Psoas muscle (tissue), 8 donors: ENCODE results near the gene PAK5. TPM values are rescaled to one million over a fixed set of nuclear protein-coding genes. Genes with fewer than 3 reads are reported as not detected.

Experiments
- ATAC-seq, 4 donors: fragments of 200-7000 bp; cut with Tn5 transposase; one replicate each; pipeline ENCODE4 v1.9.1; 2020; ENCODE audit warnings: moderate library complexity in 3 of 4, mild to moderate bottlenecking in 2 of 4
- DNase-seq, 2 donors: peaks; one replicate each; pipeline ENCODE4 v3.0.0-alpha.2; 2020
- H3K27ac ChIP-seq: fragments of 200-600 bp; one replicate; pipeline ENCODE4 v1.8.0; 2022
- H3K27me3 ChIP-seq, 3 donors: fragments of 200-600 bp in 1 of 3; one replicate each; pipeline versions ENCODE4 v1.6.1 to v1.8.0; 2013 to 2022; ENCODE audit warnings: low read length in 2 of 3, mild to moderate bottlenecking in 2 of 3, moderate library complexity in 1 of 3; ENCODE audit not compliant: insufficient read depth in 3 of 3
- H3K36me3 ChIP-seq, 2 donors: fragments of 200-600 bp in 1 of 2; one replicate each; pipeline versions ENCODE4 v1.6.1 to v1.8.0; 2013 to 2022; ENCODE audit warnings: low read depth in 1 of 2, mild to moderate bottlenecking in 1 of 2, moderate library complexity in 1 of 2; ENCODE audit not compliant: insufficient read depth in 1 of 2
- H3K4me1 ChIP-seq: fragments of 200-600 bp; one replicate; pipeline ENCODE4 v1.8.0; 2022
- H3K4me3 ChIP-seq: fragments of 200-600 bp; one replicate; pipeline ENCODE4 v1.8.0; 2022; ENCODE audit warnings: mild to moderate bottlenecking
- H3K9me3 ChIP-seq: fragments of 200-600 bp; one replicate; pipeline ENCODE4 v1.8.0; 2022
- WGBS, 3 donors: extraction: QIAGEN DNeasy Blood & Tissue Kit; methylation state at CpG; one replicate each; pipeline versions ENCODE4 v1.1.6 to v1.1.7; 2013; 5-methylcytosine and 5-hydroxymethylcytosine counted together
- intact Hi-C, 2 donors: fragments of 100-400 bp; cut with DNase I; formaldehyde crosslinking; loops; one replicate each; pipeline versions ENCODE4 v1.11.0 to v1.14.2; 2022
- polyA plus RNA-seq, 3 donors: library from polyadenylated mRNA; stranded (reverse); fragments of 200-250 nt; gene quantifications; one replicate each; pipeline ENCODE4 v1.2.3, GENCODE V29; 2013
- total RNA-seq, 4 donors: library from RNA; stranded (reverse); fragmentation: NEBNext Ultra II Directional in 2 of 4; extraction: Animal tissue kit (Norgen Biotek cat#: 25700) in 2 of 4; gene quantifications; one replicate each; pipeline versions ENCODE4 v1.2.1 to v1.2.4, GENCODE V29; 2021 to 2023
- TF ChIP-seq, protein P1 (sequence below): fragments of 200-600 bp; IDR thresholded peaks from one replicate; pipeline ENCODE4 v1.8.0; 2022; ENCODE audit warnings: antibody characterized with exemption
- donor health status: healthy with polysubstance abuse.
- donor health status: DM: no; HTN: no; CAD: no; lungs with moderate emphysema.
- donor health status: Bipolar disorder and iron deficiency.
- donor health status: healthy.
- donor health status: DM: yes; HTN: yes; CAD: no.
- donor health status: DM: no; HTN: no; CAD: no.
- donor health status: DM: no; HTN: no; CAD: no.
- donor health status: DM: yes; HTN: yes; CAD: no.

Gene PAK5
- total and polyA plus RNA-seq, 7 donors: 0.01 TPM; not detected in 6

DNA sequence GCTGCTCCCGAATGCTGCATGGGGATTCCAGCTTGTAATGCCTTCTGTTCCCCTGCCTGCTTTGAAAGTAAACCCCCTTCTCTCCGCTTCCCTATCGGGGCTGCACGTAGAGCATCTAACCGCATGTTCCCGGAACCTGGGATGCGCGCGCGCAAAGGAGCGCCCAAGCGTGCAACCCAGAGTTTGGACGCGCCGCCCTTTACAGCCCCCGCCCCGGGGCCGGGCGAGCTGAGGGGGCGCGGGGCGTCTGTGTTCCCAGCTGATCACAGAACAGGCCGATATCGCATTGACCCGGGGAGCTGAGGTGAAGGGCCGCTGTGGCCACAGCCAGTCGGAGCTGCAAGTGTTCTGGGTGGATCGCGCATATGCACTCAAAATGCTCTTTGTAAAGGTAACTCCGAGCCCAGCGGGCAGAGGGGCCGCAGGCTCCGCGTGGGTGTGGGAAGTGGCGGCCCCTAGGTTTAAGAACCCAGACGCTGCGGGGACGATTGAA is 323.1 kb downstream of the PAK5 start:
- Histone ChIP-seq H3K4me3 (peak overlapping the region; percentile 22), H3K27ac (no peak overlapping the region), H3K27me3 (peaks cover 9 to 68% (median 17%) of the 10 kb centered on the region in 3 donors), H3K4me1 (no peaks in the 10 kb centered on the region), H3K9me3 (no peaks in the 10 kb centered on the region), H3K36me3 (no peaks in the 10 kb centered on the region)
- intact Hi-C loops: no loop called here
- no peak for ATAC-seq
- TF ChIP-seq, protein P1, sequence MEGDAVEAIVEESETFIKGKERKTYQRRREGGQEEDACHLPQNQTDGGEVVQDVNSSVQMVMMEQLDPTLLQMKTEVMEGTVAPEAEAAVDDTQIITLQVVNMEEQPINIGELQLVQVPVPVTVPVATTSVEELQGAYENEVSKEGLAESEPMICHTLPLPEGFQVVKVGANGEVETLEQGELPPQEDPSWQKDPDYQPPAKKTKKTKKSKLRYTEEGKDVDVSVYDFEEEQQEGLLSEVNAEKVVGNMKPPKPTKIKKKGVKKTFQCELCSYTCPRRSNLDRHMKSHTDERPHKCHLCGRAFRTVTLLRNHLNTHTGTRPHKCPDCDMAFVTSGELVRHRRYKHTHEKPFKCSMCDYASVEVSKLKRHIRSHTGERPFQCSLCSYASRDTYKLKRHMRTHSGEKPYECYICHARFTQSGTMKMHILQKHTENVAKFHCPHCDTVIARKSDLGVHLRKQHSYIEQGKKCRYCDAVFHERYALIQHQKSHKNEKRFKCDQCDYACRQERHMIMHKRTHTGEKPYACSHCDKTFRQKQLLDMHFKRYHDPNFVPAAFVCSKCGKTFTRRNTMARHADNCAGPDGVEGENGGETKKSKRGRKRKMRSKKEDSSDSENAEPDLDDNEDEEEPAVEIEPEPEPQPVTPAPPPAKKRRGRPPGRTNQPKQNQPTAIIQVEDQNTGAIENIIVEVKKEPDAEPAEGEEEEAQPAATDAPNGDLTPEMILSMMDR: no peak
- DNase-seq: no peak
- 2 to 3% (median 2%) methylated on average over 38 of the region's 38 CpGs for WGBS, 3 donors

DNA sequence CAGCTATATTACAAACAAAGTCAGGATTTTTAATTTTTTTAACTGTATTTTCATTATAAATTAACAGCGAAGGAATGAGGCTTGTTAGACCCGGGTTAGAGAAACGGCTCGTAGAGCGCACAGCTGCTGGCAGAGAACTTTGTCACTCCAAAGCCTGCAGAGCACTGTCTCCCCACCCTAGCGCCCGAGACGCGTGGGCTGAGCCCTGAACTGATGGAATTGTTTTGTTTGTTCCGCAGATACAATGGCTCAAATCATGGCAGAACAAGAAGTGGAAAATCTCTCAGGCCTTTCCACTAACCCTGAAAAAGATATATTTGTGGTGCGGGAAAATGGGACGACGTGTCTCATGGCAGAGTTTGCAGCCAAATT is 323.7 kb downstream of the PAK5 start:
- Histone ChIP-seq H3K4me1 (no peaks in the 10 kb centered on the region), H3K27ac (no peak overlapping the region), H3K9me3 (no peaks in the 10 kb centered on the region), H3K36me3 (no peaks in the 10 kb centered on the region), H3K27me3 (peaks cover 13 to 69% (median 16%) of the 10 kb centered on the region in 3 donors), H3K4me3 (no peak overlapping the region)
- intact Hi-C loops: no loop called here
- ATAC-seq (no peak), DNase-seq (no peak)
- 2% methylated on average over 13 of the region's 13 CpGs for WGBS, 3 donors
- TF ChIP-seq, protein P1: no peak

DNA sequence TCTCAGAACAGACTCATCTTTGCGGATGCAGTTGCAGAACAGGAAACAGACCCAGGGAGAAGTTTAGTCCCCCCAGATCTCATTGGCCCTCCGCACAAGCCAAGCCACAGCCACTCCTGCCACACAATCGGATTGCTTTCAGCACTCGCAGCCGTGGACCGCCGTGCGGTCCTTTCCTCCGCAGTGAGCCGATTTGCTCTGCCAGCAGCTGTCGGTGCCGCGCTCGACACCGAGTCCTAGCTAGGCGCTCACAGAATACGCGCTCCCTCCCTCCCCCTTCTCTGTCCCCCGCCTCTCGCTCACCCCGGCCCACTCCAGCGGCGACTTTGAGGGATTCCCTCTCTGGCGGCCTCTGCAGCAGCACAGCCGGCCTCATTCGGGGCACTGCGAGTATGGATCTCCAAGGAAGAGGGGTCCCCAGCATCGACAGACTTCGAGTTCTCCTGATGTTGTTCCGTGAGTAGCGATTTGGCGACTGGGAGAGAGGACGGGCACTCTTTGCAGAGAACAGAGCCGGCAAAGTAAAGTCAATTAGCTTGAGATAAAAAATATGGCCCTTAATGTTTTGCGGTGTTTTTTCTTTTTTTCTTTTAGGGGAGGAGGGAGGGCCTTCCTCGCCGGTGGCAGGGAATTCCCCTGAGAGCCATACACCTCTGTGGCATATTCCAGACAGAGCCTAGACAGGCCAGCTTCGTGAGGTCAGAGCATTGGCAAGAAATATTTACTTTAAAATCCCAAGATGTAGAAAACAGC is 324.2 kb downstream of the PAK5 start, which contains the start of gene LAMP5:
TSS of gene LAMP5 (plus strand) at position 130 of the 753 bp plus-strand sequence. CDS start at position 393, 263 bp downstream.
- Histone ChIP-seq H3K27ac (no peak within 1 kb of the TSS), H3K9me3 (no peaks in the 10 kb centered on the region), H3K4me3 (peak within 1 kb of the TSS; percentile 30), H3K36me3 (no peaks in the 10 kb centered on the region), H3K27me3 (peaks cover 13 to 69% (median 16%) of the 10 kb centered on the region in 3 donors), H3K4me1 (no peaks in the 10 kb centered on the region)
- 0 to 1% (median 0%) methylated on average over 38 of the region's 38 CpGs for WGBS, 3 donors
- intact Hi-C loops: no loop called here
- ATAC-seq: peak in 1 of 4 donors; percentile 51
- no peak for DNase-seq
- TF ChIP-seq, protein P1: no peak

DNA sequence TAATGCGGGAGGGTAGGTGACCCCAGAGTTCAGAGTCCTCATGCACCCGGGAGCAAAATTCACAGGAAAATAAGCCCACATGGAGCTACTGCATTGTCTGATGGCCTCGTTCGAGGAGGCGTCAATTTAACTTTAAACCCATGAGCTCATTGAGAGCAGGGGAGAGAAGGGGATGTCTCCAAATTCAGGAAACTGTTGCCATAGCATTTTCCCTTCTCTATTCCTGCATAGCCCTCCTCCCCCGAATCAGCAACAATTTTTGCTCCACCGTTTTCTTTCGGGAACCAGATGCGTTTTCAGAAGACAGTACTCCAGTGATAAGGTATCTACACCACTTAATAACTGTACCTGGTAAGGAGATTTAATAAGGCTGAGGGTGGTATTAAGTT is 324.8 kb downstream of the PAK5 start:
- H3K36me3 ChIP-seq: no peaks in the 10 kb centered on the region
- TF ChIP-seq, protein P1: no peak
- H3K4me1 ChIP-seq: no peaks in the 10 kb centered on the region
- no peak for ATAC-seq
- intact Hi-C loops: no loop called here
- H3K9me3 ChIP-seq: no peaks in the 10 kb centered on the region
- 2 to 8% (median 3%) methylated on average over 9 of the region's 9 CpGs for WGBS, 3 donors
- no peak overlapping the region for H3K27ac ChIP-seq
- no peak for DNase-seq
- peaks cover 13 to 69% (median 16%) of the 10 kb centered on the region in 3 donors for H3K27me3 ChIP-seq
- no peak overlapping the region for H3K4me3 ChIP-seq
